ENCODE measurements around the gene PANK1. TPM values are rescaled to one million over a fixed set of nuclear protein-coding genes. Genes with fewer than 3 reads are reported as not detected.

The PANK1 gene
- total RNA-seq, 1 donor from 2014 or later, result 21.4 TPM

- Histone ChIP-seq H3K27me3 (ENCODE audit: low read depth) (no peaks in the 10 kb centered on the region), H3K36me3 (no peaks in the 10 kb centered on the region), H3K4me1 (no peaks in the 10 kb centered on the region), H3K27ac (replicated peaks) (no peak overlapping the region), H3K4me3 (no peak overlapping the region), H3K9me3 (replicated peaks) (peaks cover 14% of the 10 kb centered on the region)
- DNase-seq, result no peak
- no peak for TF ChIP-seq CTCF (IDR thresholded peaks at IDR 0.05; ENCODE audit: borderline replicate concordance)
- intact Hi-C loops (cut with micrococcal nuclease), result no loop called here
These were observed 69.0 kb downstream of the PANK1 start for GRCh38 chr10:89576022-89576421.

GRCh38 chr10:89575031-89575430 lies 70.0 kb downstream of the PANK1 start:
- DNase-seq, result no peak
- Histone ChIP-seq H3K27me3 (ENCODE audit: low read depth) (no peaks in the 10 kb centered on the region), H3K9me3 (replicated peaks) (peaks cover 14% of the 10 kb centered on the region), H3K36me3 (no peaks in the 10 kb centered on the region), H3K4me3 (no peak overlapping the region), H3K27ac (replicated peaks) (no peak overlapping the region), H3K4me1 (no peaks in the 10 kb centered on the region)
- TF ChIP-seq CTCF (IDR thresholded peaks at IDR 0.05; ENCODE audit: borderline replicate concordance), result no peak
- intact Hi-C loops (cut with micrococcal nuclease), result no loop called here

- TF ChIP-seq CTCF (IDR thresholded peaks at IDR 0.05; ENCODE audit: borderline replicate concordance), result no peak
- DNase-seq, result no peak
- Histone ChIP-seq H3K9me3 (replicated peaks) (peaks cover 14% of the 10 kb centered on the region), H3K4me3 (no peak overlapping the region), H3K36me3 (no peaks in the 10 kb centered on the region), H3K27ac (replicated peaks) (no peak overlapping the region), H3K27me3 (ENCODE audit: low read depth) (no peaks in the 10 kb centered on the region), H3K4me1 (no peaks in the 10 kb centered on the region)
- intact Hi-C loops (cut with micrococcal nuclease), result no loop called here
These were observed 70.7 kb downstream of the PANK1 start for GRCh38 chr10:89574368-89574767.

- Histone ChIP-seq H3K36me3 (no peaks in the 10 kb centered on the region), H3K27me3 (ENCODE audit: low read depth) (no peaks in the 10 kb centered on the region), H3K9me3 (replicated peaks) (no peaks in the 10 kb centered on the region), H3K4me3 (no peak overlapping the region), H3K27ac (replicated peaks) (no peak overlapping the region), H3K4me1 (no peaks in the 10 kb centered on the region)
- intact Hi-C loops (cut with micrococcal nuclease), result no loop called here
- TF ChIP-seq CTCF (IDR thresholded peaks at IDR 0.05; ENCODE audit: borderline replicate concordance), result no peak
- DNase-seq, result no peak
These were observed 77.3 kb downstream of the PANK1 start for GRCh38 chr10:89567576-89568245.

GRCh38 chr10:89566992-89567391 lies 78.0 kb downstream of the PANK1 start:
- no peak overlapping the region for H3K4me3 ChIP-seq
- DNase-seq, result no peak
- H3K36me3 ChIP-seq, result no peaks in the 10 kb centered on the region
- intact Hi-C loops (cut with micrococcal nuclease), result no loop called here
- no peak overlapping the region for H3K27ac ChIP-seq (replicated peaks)
- no peak for TF ChIP-seq CTCF (IDR thresholded peaks at IDR 0.05; ENCODE audit: borderline replicate concordance)
- no peaks in the 10 kb centered on the region for H3K9me3 ChIP-seq (replicated peaks)
- no peaks in the 10 kb centered on the region for H3K4me1 ChIP-seq
- no peaks in the 10 kb centered on the region for H3K27me3 ChIP-seq (ENCODE audit: low read depth)

Measured in left ventricle myocardium inferior (tissue), 1 donor.